Measurements from ENCODE around the gene DYRK2.

The DYRK2 gene

GRCh38 chr12:67647181-67647798 is 1.3 kb upstream of the DYRK2 start:
- no peak for DNase-seq

GRCh38 chr12:67647799-67648520 is 585 bp upstream of the DYRK2 start:
- no peak for DNase-seq

- no peak for DNase-seq
These were observed 670 bp downstream of the DYRK2 start for GRCh38 chr12:67649261-67649569.

GRCh38 chr12:67649570-67650387 is 1.2 kb downstream of the DYRK2 start:
- DNase-seq: peak; percentile 81

- DNase-seq: peak; percentile 73
These were observed 2.0 kb downstream of the DYRK2 start for GRCh38 chr12:67650388-67651131.

- no peak for DNase-seq
These were observed 2.7 kb downstream of the DYRK2 start for GRCh38 chr12:67651132-67651695.

GRCh38 chr12:67655829-67656228 is 7.3 kb downstream of the DYRK2 start:
- no peak for DNase-seq

- no peak for DNase-seq
These were observed 7.7 kb downstream of the DYRK2 start for GRCh38 chr12:67656251-67656650.

- DNase-seq: no peak
These were observed 9.9 kb downstream of the DYRK2 start for GRCh38 chr12:67658486-67658885.

- no peak for DNase-seq
These were observed 10.7 kb downstream of the DYRK2 start for GRCh38 chr12:67659292-67659691.

GRCh38 chr12:67661311-67662021 is 12.9 kb downstream of the DYRK2 start:
- no peak for DNase-seq

- no peak for DNase-seq
These were observed 14.5 kb downstream of the DYRK2 start for GRCh38 chr12:67662910-67663538.

GRCh38 chr12:67664171-67664570 is 15.6 kb downstream of the DYRK2 start:
- no peak for DNase-seq

GRCh38 chr12:67665679-67666078 is 17.1 kb downstream of the DYRK2 start:
- no peak for DNase-seq

- no peak for DNase-seq
These were observed 18.1 kb downstream of the DYRK2 start for GRCh38 chr12:67666605-67667004.

- DNase-seq: no peak
These were observed 18.9 kb downstream of the DYRK2 start for GRCh38 chr12:67667276-67668073.

- no peak for DNase-seq
These were observed 20.8 kb downstream of the DYRK2 start for GRCh38 chr12:67669217-67669933.

- no peak for DNase-seq
These were observed 21.5 kb downstream of the DYRK2 start for GRCh38 chr12:67669934-67670631.

GRCh38 chr12:67671419-67671818 is 22.9 kb downstream of the DYRK2 start:
- DNase-seq: no peak

- no peak for DNase-seq
These were observed 23.3 kb downstream of the DYRK2 start for GRCh38 chr12:67671892-67672291.
